ENCODE data around the gene TRPM2.

The TRPM2 gene

GRCh38 chr21:44456214-44456914 is 102.9 kb downstream of the TRPM2 start:
- in situ Hi-C loops (cut with MboI; ENCODE audit: low sequenced_read_pairs), result no loop called here

GRCh38 chr21:44456915-44457736 is 103.7 kb downstream of the TRPM2 start:
- in situ Hi-C loops (cut with MboI; ENCODE audit: low sequenced_read_pairs), result no loop called here

- in situ Hi-C loops (cut with MboI; ENCODE audit: low sequenced_read_pairs), result no loop called here
Observed at GRCh38 chr21:44458971-44459711, 105.7 kb downstream of the TRPM2 start.

- in situ Hi-C loops (cut with MboI; ENCODE audit: low sequenced_read_pairs), result no loop called here
Observed at GRCh38 chr21:44459712-44460440, 106.5 kb downstream of the TRPM2 start.

DNA sequence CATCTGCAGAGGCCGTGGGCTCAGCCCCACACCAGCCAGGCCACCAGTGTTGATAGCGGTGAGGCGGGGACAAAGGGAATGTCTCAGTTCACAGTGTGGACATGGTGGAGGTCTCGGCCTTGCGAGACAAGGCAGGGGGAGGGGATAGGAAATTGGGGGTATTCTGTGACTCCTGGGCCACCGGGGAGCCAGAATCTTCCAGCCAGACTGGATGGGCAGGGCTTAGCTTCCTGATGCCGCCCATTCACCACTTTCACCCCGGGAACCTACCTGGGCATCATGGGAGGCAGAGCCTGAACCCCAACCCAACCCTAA is 107.0 kb downstream of the TRPM2 start:
- in situ Hi-C loops (cut with MboI; ENCODE audit: low sequenced_read_pairs), result no loop called here

GRCh38 chr21:44461005-44461404 is 107.6 kb downstream of the TRPM2 start:
- in situ Hi-C loops (cut with MboI; ENCODE audit: low sequenced_read_pairs), result no loop called here

DNA sequence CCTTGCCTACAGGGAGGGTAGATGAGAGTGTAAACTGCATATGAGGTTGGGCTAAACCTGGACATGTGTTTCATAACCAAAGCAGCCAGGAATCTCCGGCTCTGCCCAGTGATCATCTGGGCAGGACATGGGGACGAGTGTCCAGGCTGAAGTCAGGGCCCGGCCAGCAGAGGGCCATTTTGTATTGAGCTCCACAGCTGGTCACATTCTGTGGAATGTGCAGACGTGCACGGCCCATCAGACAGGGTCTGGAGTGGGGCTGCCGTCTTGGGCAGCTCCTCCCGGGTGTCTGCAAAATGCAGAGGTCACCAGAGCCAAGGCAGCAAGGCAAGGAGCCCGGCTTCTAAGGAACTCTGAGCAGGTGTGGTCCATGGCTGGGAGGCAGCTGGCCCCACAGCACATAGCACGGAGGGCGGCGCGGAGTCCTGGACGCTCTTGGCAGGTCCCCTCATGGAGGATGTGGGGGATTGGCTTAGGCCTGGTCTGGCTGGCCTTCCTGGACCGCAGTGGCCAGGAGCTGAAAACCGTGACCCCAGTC is 108.1 kb downstream of the TRPM2 start:
- in situ Hi-C loops (cut with MboI; ENCODE audit: low sequenced_read_pairs), result no loop called here

- in situ Hi-C loops (cut with MboI; ENCODE audit: low sequenced_read_pairs), result no loop called here
Observed at GRCh38 chr21:44462086-44462833, 108.8 kb downstream of the TRPM2 start.

- in situ Hi-C loops (cut with MboI; ENCODE audit: low sequenced_read_pairs), result no loop called here
Observed at GRCh38 chr21:44462834-44463200, 109.4 kb downstream of the TRPM2 start.

DNA sequence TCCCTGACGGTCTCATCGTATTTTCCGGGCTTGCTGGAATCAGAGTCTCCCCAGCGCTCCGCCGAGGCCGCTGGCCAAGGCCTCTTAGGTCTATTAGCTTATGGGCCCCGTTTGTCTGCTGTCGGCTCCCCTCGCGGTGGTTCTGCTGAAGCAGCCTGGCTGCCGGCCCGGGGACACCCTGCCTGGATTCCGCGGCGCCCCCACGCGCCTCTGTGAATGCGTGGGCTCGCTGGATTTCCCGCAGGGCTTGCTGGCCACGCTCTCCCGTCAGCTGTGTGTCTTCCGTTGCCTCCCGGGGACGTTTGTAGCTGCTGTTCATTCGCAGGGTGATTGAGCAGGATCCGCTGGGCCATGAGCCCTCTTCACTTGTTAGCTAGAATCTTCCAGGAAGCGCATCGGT is 110.3 kb downstream of the TRPM2 start:
- in situ Hi-C loops (cut with MboI; ENCODE audit: low sequenced_read_pairs), result no loop called here

GRCh38 chr21:44464351-44464750 is 110.9 kb downstream of the TRPM2 start:
- in situ Hi-C loops (cut with MboI; ENCODE audit: low sequenced_read_pairs), result no loop called here

DNA sequence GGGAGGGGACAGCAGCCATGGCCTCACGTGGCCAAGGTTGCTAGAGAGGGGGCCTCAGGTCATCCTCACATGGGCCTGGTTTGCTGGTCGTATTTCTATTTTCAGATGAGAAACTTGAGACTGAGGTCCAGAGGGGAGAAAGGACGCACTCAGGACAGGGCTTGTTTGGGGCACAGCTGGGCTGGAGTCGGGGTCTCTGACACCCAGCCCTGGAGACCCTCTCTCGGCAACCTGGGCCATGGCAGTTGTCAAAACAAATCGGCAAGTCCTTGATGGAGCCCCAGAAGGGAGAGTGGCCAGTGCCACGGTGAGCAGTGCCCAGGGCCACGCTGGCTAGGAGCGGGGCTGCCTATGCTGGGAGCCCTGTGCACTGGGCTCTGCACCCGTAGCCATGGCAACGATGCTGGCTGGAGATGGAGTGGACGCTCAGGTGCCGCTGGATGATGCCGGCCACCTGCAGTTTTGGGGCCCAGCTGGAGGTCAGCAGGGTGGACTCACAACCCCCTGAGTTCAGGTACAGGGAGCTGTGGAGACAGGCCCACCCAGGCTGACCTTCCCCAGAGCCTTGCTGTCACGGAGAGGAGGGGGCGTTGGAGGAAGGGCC is 113.0 kb downstream of the TRPM2 start:
- in situ Hi-C loops (cut with MboI; ENCODE audit: low sequenced_read_pairs), result no loop called here

GRCh38 chr21:44466996-44467858 is 113.8 kb downstream of the TRPM2 start:
- in situ Hi-C loops (cut with MboI; ENCODE audit: low sequenced_read_pairs), result no loop called here

DNA sequence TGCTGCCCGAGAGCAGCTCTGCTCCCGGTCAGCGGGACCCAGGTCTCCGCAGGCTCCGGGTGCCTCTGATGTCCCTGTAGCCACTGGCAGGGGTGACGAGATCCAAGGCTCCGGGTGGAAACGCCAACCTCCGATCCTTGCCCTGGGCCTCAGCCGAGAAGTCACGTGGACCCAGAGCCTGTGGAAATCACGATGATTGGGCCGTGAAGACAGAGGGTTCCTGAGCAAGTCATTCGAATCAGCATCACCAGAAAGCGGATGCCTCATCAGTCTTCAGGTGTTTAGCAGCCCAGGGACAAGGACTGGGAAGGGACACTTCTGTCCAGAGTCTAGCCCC is 114.4 kb downstream of the TRPM2 start:
- in situ Hi-C loops (cut with MboI; ENCODE audit: low sequenced_read_pairs), result no loop called here

- in situ Hi-C loops (cut with MboI; ENCODE audit: low sequenced_read_pairs), result no loop called here
Observed at GRCh38 chr21:44471341-44471740, 117.9 kb downstream of the TRPM2 start.

DNA sequence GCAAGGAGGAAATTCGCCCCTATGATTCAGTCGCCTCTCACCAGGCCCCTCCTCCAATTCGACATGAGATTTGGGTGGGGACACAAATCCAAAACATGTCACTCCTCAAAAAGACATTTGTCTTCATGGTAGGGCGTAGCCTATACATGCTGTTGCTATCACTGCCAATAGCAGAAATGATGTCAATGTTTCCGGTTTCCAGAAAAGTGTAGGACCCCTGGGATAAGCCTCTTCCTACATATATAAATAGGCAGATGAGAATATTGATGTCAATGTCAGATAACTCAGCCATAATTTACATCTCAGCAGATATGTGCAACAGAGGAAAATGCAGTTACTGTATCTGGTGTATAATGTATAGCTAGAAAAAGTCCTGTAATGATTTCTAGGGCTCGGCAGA is 118.6 kb downstream of the TRPM2 start:
- in situ Hi-C loops (cut with MboI; ENCODE audit: low sequenced_read_pairs), result no loop called here

DNA sequence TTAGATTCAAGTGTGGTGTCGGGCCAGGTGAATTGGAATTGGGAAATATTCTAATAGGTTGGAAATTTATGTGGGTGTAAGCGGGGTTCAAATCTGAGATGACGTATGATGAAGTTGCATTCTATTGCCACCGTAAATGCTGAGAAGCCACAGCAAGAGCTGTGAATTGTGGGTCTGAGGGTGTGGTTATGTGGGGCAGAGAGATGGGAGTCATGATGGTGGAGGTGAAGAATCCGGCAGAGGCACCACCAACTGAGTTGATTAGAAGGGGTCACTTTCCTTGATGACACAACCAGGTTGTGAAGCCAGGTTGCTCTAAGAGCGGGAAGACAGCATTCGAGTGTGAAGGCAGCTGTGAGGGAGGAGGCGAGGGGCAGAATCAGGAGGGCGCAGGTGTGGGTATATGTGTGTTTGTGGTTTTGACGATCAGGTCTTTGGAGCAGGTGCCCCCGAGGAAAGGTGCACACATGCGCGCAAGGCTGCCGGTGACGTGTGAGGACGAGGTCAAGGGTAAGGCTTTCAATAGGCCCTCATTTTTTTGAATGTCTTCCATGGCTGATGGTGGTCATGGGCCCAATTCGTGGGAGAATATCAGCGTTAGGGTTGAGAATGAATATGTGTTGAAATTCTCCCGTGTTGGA is 120.6 kb downstream of the TRPM2 start:
- in situ Hi-C loops (cut with MboI; ENCODE audit: low sequenced_read_pairs), result no loop called here

- in situ Hi-C loops (cut with MboI; ENCODE audit: low sequenced_read_pairs), result loop anchor here (25.0 kb wide), 1 partner anchor 663 kb away; no protein-coding TSS in a partner anchor
Observed at GRCh38 chr21:44475266-44475845, 121.9 kb downstream of the TRPM2 start.

Data from HL-60/S4 (cell line).